ENCODE results near the gene PRSS22.

PRSS22 gene

GRCh38 chr16:2822496-2822895 lies 35.5 kb downstream of the PRSS22 start:
- Histone ChIP-seq H2AFZ (ENCODE audit: low read depth, low read length) (no peak overlapping the region), H3K4me3 (ENCODE audit: low read depth in 1 of 2, low read length in 2 of 2) (no peak overlapping the region), H3K4me1 (ENCODE audit: insufficient read depth, low read length) (no peaks in the 10 kb centered on the region), H3K27ac (ENCODE audit: low read length) (no peak overlapping the region), H3K9me3 (ENCODE audit: insufficient read depth, low read length, severe bottlenecking) (no peaks in the 10 kb centered on the region), H3K27me3 (ENCODE audit: insufficient read depth, low read length, poor library complexity) (peaks cover 2% of the 10 kb centered on the region), H3K79me2 (ENCODE audit: insufficient read depth, low read length) (no peaks in the 10 kb centered on the region), H3K9ac (ENCODE audit: low read depth, low read length) (no peak overlapping the region), H3K36me3 (ENCODE audit: insufficient read depth, low read length) (no peaks in the 10 kb centered on the region), H3K4me2 (ENCODE audit: insufficient read depth, low read length) (no peak overlapping the region), H4K20me1 (ENCODE audit: insufficient read depth, low read length) (no peaks in the 10 kb centered on the region; the same call in 1 of the 2 replicates)
- ATAC-seq (ENCODE audit: insufficient read depth, low read depth) (no peak), DNase-seq (no peak)
- TF ChIP-seq EZH2 (IDR thresholded peaks at IDR 0.05; ENCODE audit: borderline replicate concordance, low read depth, low read length, severe bottlenecking) (no peak), CTCF (IDR thresholded peaks at IDR 0.05; ENCODE audit: borderline replicate concordance, extremely low read depth, low read length, poor library complexity, severe bottlenecking) (no peak)

- ATAC-seq (ENCODE audit: insufficient read depth, low read depth) (no peak), DNase-seq (no peak)
- Histone ChIP-seq H4K20me1 (ENCODE audit: insufficient read depth, low read length) (no peaks in the 10 kb centered on the region), H2AFZ (ENCODE audit: low read depth, low read length) (no peak overlapping the region), H3K9me3 (ENCODE audit: insufficient read depth, low read length, severe bottlenecking) (no peaks in the 10 kb centered on the region), H3K27me3 (ENCODE audit: insufficient read depth, low read length, poor library complexity) (peaks cover 1% of the 10 kb centered on the region), H3K4me3 (ENCODE audit: low read depth in 1 of 2, low read length in 2 of 2) (no peak overlapping the region), H3K9ac (ENCODE audit: low read depth, low read length) (no peak overlapping the region), H3K4me1 (ENCODE audit: insufficient read depth, low read length) (no peaks in the 10 kb centered on the region), H3K4me2 (ENCODE audit: insufficient read depth, low read length) (no peak overlapping the region), H3K79me2 (ENCODE audit: insufficient read depth, low read length) (no peaks in the 10 kb centered on the region), H3K27ac (ENCODE audit: low read length) (no peak overlapping the region), H3K36me3 (ENCODE audit: insufficient read depth, low read length) (no peaks in the 10 kb centered on the region)
- TF ChIP-seq EZH2 (IDR thresholded peaks at IDR 0.05; ENCODE audit: borderline replicate concordance, low read depth, low read length, severe bottlenecking): no peak
- no peak for TF ChIP-seq CTCF (IDR thresholded peaks at IDR 0.05; ENCODE audit: borderline replicate concordance, extremely low read depth, low read length, poor library complexity, severe bottlenecking)
Observed at GRCh38 chr16:2822158-2822495, 35.8 kb downstream of the PRSS22 start.

- no peak overlapping the region for H3K27ac ChIP-seq (ENCODE audit: low read length)
- ATAC-seq (ENCODE audit: insufficient read depth, low read depth) (no peak), DNase-seq (no peak)
- H3K36me3 ChIP-seq (ENCODE audit: insufficient read depth, low read length): no peaks in the 10 kb centered on the region
- H3K9me3 ChIP-seq (ENCODE audit: insufficient read depth, low read length, severe bottlenecking): no peaks in the 10 kb centered on the region
- H3K4me3 ChIP-seq (ENCODE audit: low read depth in 1 of 2, low read length in 2 of 2): no peak overlapping the region
- TF ChIP-seq CTCF (IDR thresholded peaks at IDR 0.05; ENCODE audit: borderline replicate concordance, extremely low read depth, low read length, poor library complexity, severe bottlenecking) (no peak), EZH2 (IDR thresholded peaks at IDR 0.05; ENCODE audit: borderline replicate concordance, low read depth, low read length, severe bottlenecking) (no peak)
- no peaks in the 10 kb centered on the region for H3K79me2 ChIP-seq (ENCODE audit: insufficient read depth, low read length)
- H3K4me2 ChIP-seq (ENCODE audit: insufficient read depth, low read length): no peak overlapping the region
- no peak overlapping the region for H3K9ac ChIP-seq (ENCODE audit: low read depth, low read length)
- no peaks in the 10 kb centered on the region for H4K20me1 ChIP-seq (ENCODE audit: insufficient read depth, low read length)
- no peaks in the 10 kb centered on the region for H3K27me3 ChIP-seq (ENCODE audit: insufficient read depth, low read length, poor library complexity)
- no peak overlapping the region for H2AFZ ChIP-seq (ENCODE audit: low read depth, low read length)
- no peaks in the 10 kb centered on the region for H3K4me1 ChIP-seq (ENCODE audit: insufficient read depth, low read length)
Observed at GRCh38 chr16:2821487-2822157, 36.3 kb downstream of the PRSS22 start.

All from DND-41 (cell line).